ENCODE data around the gene AFG1L. TPM values are rescaled to one million over a fixed set of nuclear protein-coding genes. Genes with fewer than 3 reads are reported as not detected.

AFG1L gene
- total and polyA plus RNA-seq, 2 donors (not counting 1 experiment from before 2014, with no cell fraction given): 1.7 to 5.4 TPM

GRCh38 chr6:108469316-108469715 lies 174.5 kb downstream of the AFG1L start:
- H3K9me3 ChIP-seq (ENCODE audit: control insufficient read depth, insufficient read depth, low read depth, low read length): no peaks in the 10 kb centered on the region
- no peak overlapping the region for H3K4me3 ChIP-seq (replicated peaks in 1 of 4; ENCODE audit: control extremely low read depth in 1 of 4, insufficient read depth in 1 of 4, low read depth in 3 of 4, low read length in 4 of 4)
- no peaks in the 10 kb centered on the region for H3K36me3 ChIP-seq (ENCODE audit: control insufficient read depth, insufficient read depth, low read length)
- H3K79me2 ChIP-seq (ENCODE audit: control insufficient read depth, insufficient read depth, low read length): no peaks in the 10 kb centered on the region
- TF ChIP-seq EZH2 (IDR thresholded peaks at IDR 0.05; ENCODE audit: low read length, missing control alignments) (no peak), CTCF (conservative IDR thresholded peaks at IDR 0.05 in 1 of 2, IDR thresholded peaks at IDR 0.05 in 1 of 2; ENCODE audit: low read depth in 1 of 2, low read length in 2 of 2) (no peak)
- H2AFZ ChIP-seq (ENCODE audit: low read length): no peak overlapping the region
- H3K4me2 ChIP-seq (ENCODE audit: extremely low read depth, insufficient read depth, low read length): no peak overlapping the region
- DNase-seq (ENCODE audit: low read depth in 2 of 2): no peak
- no peaks in the 10 kb centered on the region for H3K4me1 ChIP-seq (ENCODE audit: control insufficient read depth, extremely low read depth, insufficient read depth, low read length)
- no peaks in the 10 kb centered on the region for H4K20me1 ChIP-seq (ENCODE audit: control insufficient read depth, extremely low read depth, insufficient read depth, low read length)
- H3K9ac ChIP-seq (ENCODE audit: insufficient read depth, low read length): no peak overlapping the region
- H3K27me3 ChIP-seq (ENCODE audit: control insufficient read depth, insufficient read depth, low read length): no peaks in the 10 kb centered on the region
- H3K27ac ChIP-seq (ENCODE audit: insufficient read depth, low read length): no peak overlapping the region

- Histone ChIP-seq H4K20me1 (ENCODE audit: control insufficient read depth, extremely low read depth, insufficient read depth, low read length) (no peaks in the 10 kb centered on the region), H3K9me3 (ENCODE audit: control insufficient read depth, insufficient read depth, low read depth, low read length) (no peaks in the 10 kb centered on the region), H3K4me1 (ENCODE audit: control insufficient read depth, extremely low read depth, insufficient read depth, low read length) (no peaks in the 10 kb centered on the region), H3K4me2 (ENCODE audit: extremely low read depth, insufficient read depth, low read length) (no peak overlapping the region), H3K79me2 (ENCODE audit: control insufficient read depth, insufficient read depth, low read length) (no peaks in the 10 kb centered on the region), H2AFZ (ENCODE audit: low read length) (no peak overlapping the region), H3K36me3 (ENCODE audit: control insufficient read depth, insufficient read depth, low read length) (no peaks in the 10 kb centered on the region), H3K9ac (ENCODE audit: insufficient read depth, low read length) (no peak overlapping the region), H3K27me3 (ENCODE audit: control insufficient read depth, insufficient read depth, low read length) (no peaks in the 10 kb centered on the region), H3K27ac (ENCODE audit: insufficient read depth, low read length) (no peak overlapping the region), H3K4me3 (replicated peaks in 1 of 4; ENCODE audit: control extremely low read depth in 1 of 4, insufficient read depth in 1 of 4, low read depth in 3 of 4, low read length in 4 of 4) (no peak overlapping the region)
- TF ChIP-seq CTCF (conservative IDR thresholded peaks at IDR 0.05 in 1 of 2, IDR thresholded peaks at IDR 0.05 in 1 of 2; ENCODE audit: low read depth in 1 of 2, low read length in 2 of 2): no peak
- TF ChIP-seq EZH2 (IDR thresholded peaks at IDR 0.05; ENCODE audit: low read length, missing control alignments): no peak
- DNase-seq (ENCODE audit: low read depth in 2 of 2): no peak
These were observed 178.3 kb downstream of the AFG1L start for GRCh38 chr6:108473197-108473596.

- Histone ChIP-seq H3K36me3 (ENCODE audit: control insufficient read depth, insufficient read depth, low read length) (no peaks in the 10 kb centered on the region), H3K79me2 (ENCODE audit: control insufficient read depth, insufficient read depth, low read length) (no peaks in the 10 kb centered on the region), H3K4me3 (replicated peaks in 1 of 4; ENCODE audit: control extremely low read depth in 1 of 4, insufficient read depth in 1 of 4, low read depth in 3 of 4, low read length in 4 of 4) (no peak overlapping the region), H3K27ac (ENCODE audit: insufficient read depth, low read length) (no peak overlapping the region), H3K27me3 (ENCODE audit: control insufficient read depth, insufficient read depth, low read length) (no peaks in the 10 kb centered on the region), H3K9me3 (ENCODE audit: control insufficient read depth, insufficient read depth, low read depth, low read length) (no peaks in the 10 kb centered on the region), H3K4me2 (ENCODE audit: extremely low read depth, insufficient read depth, low read length) (no peak overlapping the region), H3K4me1 (ENCODE audit: control insufficient read depth, extremely low read depth, insufficient read depth, low read length) (no peaks in the 10 kb centered on the region), H3K9ac (ENCODE audit: insufficient read depth, low read length) (no peak overlapping the region), H4K20me1 (ENCODE audit: control insufficient read depth, extremely low read depth, insufficient read depth, low read length) (no peaks in the 10 kb centered on the region), H2AFZ (ENCODE audit: low read length) (no peak overlapping the region)
- TF ChIP-seq EZH2 (IDR thresholded peaks at IDR 0.05; ENCODE audit: low read length, missing control alignments): no peak
- TF ChIP-seq CTCF (conservative IDR thresholded peaks at IDR 0.05 in 1 of 2, IDR thresholded peaks at IDR 0.05 in 1 of 2; ENCODE audit: low read depth in 1 of 2, low read length in 2 of 2): no peak
- DNase-seq (ENCODE audit: low read depth in 2 of 2): no peak
These were observed 181.5 kb downstream of the AFG1L start for GRCh38 chr6:108476376-108476775.
